Esophagus squamous epithelium (tissue), 4 donors: Measurements from ENCODE around the gene MAPRE3.

ENCODE experiments used
- CTCF ChIP-seq, 6 experiments: fragments of 450-650 bp in 4 of 6; fragments of 200-600 bp in 2 of 6; sonication (generic) in 2 of 6; IDR thresholded peaks; one replicate each; pipeline ENCODE4 v1.5.1; 2016 to 2019; ENCODE audit warnings: antibody characterized with exemption in 6 of 6, mild to moderate bottlenecking in 4 of 6, moderate library complexity in 4 of 6
- POLR2A ChIP-seq, 4 donors: fragments of 450-650 bp; IDR thresholded peaks; one replicate each; pipeline ENCODE4 v1.6.1; 2017; ENCODE audit warnings: antibody characterized with exemption in 4 of 4, mild to moderate bottlenecking in 4 of 4, moderate library complexity in 3 of 4

- no peak for TF ChIP-seq CTCF (IDR thresholded peaks at IDR 0.05)
- no peak for TF ChIP-seq POLR2A (IDR thresholded peaks at IDR 0.05)
These were observed 69.8 kb downstream of the MAPRE3 start for GRCh38 chr2:27040282-27040681.
